HG02678 (cell line): Measurements from ENCODE around the gene DPY19L2.
"Not testable (repeated sequence)": the region's sequence is repeated elsewhere in the genome, so short reads cannot be mapped to it uniquely, and the experiment has no call there.

Source experiments
- ATAC-seq: cut with Tn5 transposase; IDR thresholded peaks from one replicate; pipeline ENCODE4 v1.9.1; 2021; ENCODE audit warnings: mild to moderate bottlenecking, moderate library complexity; ENCODE audit not compliant: unreplicated experiment

Gene DPY19L2

GRCh38 chr12:63663005-63663404, 5.3 kb downstream of the DPY19L2 start:
- not testable (repeated sequence) for ATAC-seq

GRCh38 chr12:63658501-63658900, 9.8 kb downstream of the DPY19L2 start:
- not testable (repeated sequence) for ATAC-seq

GRCh38 chr12:63656407-63656806, 11.9 kb downstream of the DPY19L2 start:
- ATAC-seq: not testable (repeated sequence)

- not testable (repeated sequence) for ATAC-seq
These were observed 12.6 kb downstream of the DPY19L2 start for GRCh38 chr12:63655543-63656257.

- not testable (repeated sequence) for ATAC-seq
These were observed 13.8 kb downstream of the DPY19L2 start for GRCh38 chr12:63654481-63654880.

- not testable (repeated sequence) for ATAC-seq
These were observed 18.8 kb downstream of the DPY19L2 start for GRCh38 chr12:63649517-63649916.

GRCh38 chr12:63643381-63644140, 24.7 kb downstream of the DPY19L2 start:
- ATAC-seq: not testable (repeated sequence)

GRCh38 chr12:63624258-63624657, 44.0 kb downstream of the DPY19L2 start:
- ATAC-seq: not testable (repeated sequence)

- ATAC-seq: not testable (repeated sequence)
These were observed 52.7 kb downstream of the DPY19L2 start for GRCh38 chr12:63615544-63615943.

- ATAC-seq: not testable (repeated sequence)
These were observed 57.0 kb downstream of the DPY19L2 start for GRCh38 chr12:63611285-63611684.

- ATAC-seq: not testable (repeated sequence)
These were observed 59.0 kb downstream of the DPY19L2 start for GRCh38 chr12:63609281-63609680.

GRCh38 chr12:63604985-63605384, 63.3 kb downstream of the DPY19L2 start:
- not testable (repeated sequence) for ATAC-seq

GRCh38 chr12:63594828-63595227, 73.5 kb downstream of the DPY19L2 start:
- ATAC-seq: not testable (repeated sequence)

- not testable (repeated sequence) for ATAC-seq
These were observed 83.9 kb downstream of the DPY19L2 start for GRCh38 chr12:63584426-63584825.

- not testable (repeated sequence) for ATAC-seq
These were observed 85.0 kb downstream of the DPY19L2 start for GRCh38 chr12:63583289-63583688.

- ATAC-seq: not testable (repeated sequence)
These were observed 90.7 kb downstream of the DPY19L2 start for GRCh38 chr12:63577631-63578030.

- ATAC-seq: not testable (repeated sequence)
These were observed 96.3 kb downstream of the DPY19L2 start for GRCh38 chr12:63572038-63572437.

- ATAC-seq: not testable (repeated sequence)
These were observed 109.8 kb downstream of the DPY19L2 start for GRCh38 chr12:63558445-63558844.

GRCh38 chr12:63551397-63551796, 116.9 kb downstream of the DPY19L2 start:
- not testable (repeated sequence) for ATAC-seq

GRCh38 chr12:63549034-63549433, 119.3 kb downstream of the DPY19L2 start:
- not testable (repeated sequence) for ATAC-seq

GRCh38 chr12:63545298-63545916, 122.9 kb downstream of the DPY19L2 start:
- not testable (repeated sequence) for ATAC-seq
